Measurements from ENCODE around the gene GALNT14.

The GALNT14 gene

GRCh38 chr2:31008561-31009114 is 129.6 kb downstream of the GALNT14 start:
- DNase-seq (ENCODE audit: low read depth in 2 of 2): no peak

- no peak for DNase-seq (ENCODE audit: low read depth in 2 of 2)
Measured at GRCh38 chr2:31004257-31004656, 134.0 kb downstream of the GALNT14 start.

GRCh38 chr2:31003749-31004148 is 134.5 kb downstream of the GALNT14 start:
- no peak for DNase-seq (ENCODE audit: low read depth in 2 of 2)

GRCh38 chr2:31002537-31003150 is 135.6 kb downstream of the GALNT14 start:
- no peak for DNase-seq (ENCODE audit: low read depth in 2 of 2)

GRCh38 chr2:31000970-31001369 is 137.3 kb downstream of the GALNT14 start:
- no peak for DNase-seq (ENCODE audit: low read depth in 2 of 2)

- DNase-seq (ENCODE audit: low read depth in 2 of 2): no peak
Measured at GRCh38 chr2:30998672-30999071, 139.6 kb downstream of the GALNT14 start.

- DNase-seq (ENCODE audit: low read depth in 2 of 2): no peak
Measured at GRCh38 chr2:30997979-30998378, 140.3 kb downstream of the GALNT14 start.

- no peak for DNase-seq (ENCODE audit: low read depth in 2 of 2)
Measured at GRCh38 chr2:30994227-30995056, 143.8 kb downstream of the GALNT14 start.

- DNase-seq (ENCODE audit: low read depth in 2 of 2): no peak
Measured at GRCh38 chr2:30992781-30993180, 145.5 kb downstream of the GALNT14 start.

GRCh38 chr2:30990671-30991070 is 147.6 kb downstream of the GALNT14 start:
- no peak for DNase-seq (ENCODE audit: low read depth in 2 of 2)

GRCh38 chr2:30990176-30990575 is 148.1 kb downstream of the GALNT14 start:
- no peak for DNase-seq (ENCODE audit: low read depth in 2 of 2)

GRCh38 chr2:30989746-30990145 is 148.5 kb downstream of the GALNT14 start:
- no peak for DNase-seq (ENCODE audit: low read depth in 2 of 2)

- no peak for DNase-seq (ENCODE audit: low read depth in 2 of 2)
Measured at GRCh38 chr2:30987566-30987965, 150.7 kb downstream of the GALNT14 start.

- DNase-seq (ENCODE audit: low read depth in 2 of 2): no peak
Measured at GRCh38 chr2:30986231-30986580, 152.0 kb downstream of the GALNT14 start.

- no peak for DNase-seq (ENCODE audit: low read depth in 2 of 2)
Measured at GRCh38 chr2:30985493-30986230, 152.6 kb downstream of the GALNT14 start.

GRCh38 chr2:30984148-30984547 is 154.1 kb downstream of the GALNT14 start:
- DNase-seq (ENCODE audit: low read depth in 2 of 2): no peak

GRCh38 chr2:30981510-30981909 is 156.7 kb downstream of the GALNT14 start:
- no peak for DNase-seq (ENCODE audit: low read depth in 2 of 2)

GRCh38 chr2:30981096-30981495 is 157.1 kb downstream of the GALNT14 start:
- peak; percentile 12 for DNase-seq (ENCODE audit: low read depth in 2 of 2)

- DNase-seq (ENCODE audit: low read depth in 2 of 2): peak; percentile 52 to 53
Measured at GRCh38 chr2:30979822-30980245, 158.4 kb downstream of the GALNT14 start.

GRCh38 chr2:30978854-30979253 is 159.4 kb downstream of the GALNT14 start:
- DNase-seq (ENCODE audit: low read depth in 2 of 2): no peak

GRCh38 chr2:30978044-30978443 is 160.2 kb downstream of the GALNT14 start:
- DNase-seq (ENCODE audit: low read depth in 2 of 2): no peak

GRCh38 chr2:30975156-30975555 is 163.1 kb downstream of the GALNT14 start:
- no peak for DNase-seq (ENCODE audit: low read depth in 2 of 2)

Data from fibroblast of skin of left quadriceps (primary cell).